H9 (cell line): Measurements from ENCODE around the gene KRTAP1-5. TPM values are rescaled to one million over a fixed set of nuclear protein-coding genes. Genes with fewer than 3 reads are reported as not detected.
A peak's percentile ranks its signal among the peaks of the same experiment; 100 is the strongest.

ENCODE experiments used
- DNase-seq: peaks from one replicate; pipeline ENCODE4 v3.0.0-alpha.2; 2017
- H2AFZ ChIP-seq: one replicate; pipeline ENCODE4 v1.6.1; 2013; ENCODE audit warnings: mild to moderate bottlenecking, low read length, control low read depth, moderate library complexity
- H2AK5ac ChIP-seq: 2 replicates; pipeline ENCODE4 v1.6.1; 2013; ENCODE audit warnings: low read length, control low read depth, mixed read lengths; ENCODE audit not compliant: insufficient read length
- H2BK120ac ChIP-seq: one replicate; pipeline ENCODE4 v1.6.1; 2013; ENCODE audit warnings: low read depth, mild to moderate bottlenecking, low read length, control low read depth, inconsistent platforms; ENCODE audit not compliant: poor library complexity, severe bottlenecking
- H2BK12ac ChIP-seq: 2 replicates; pipeline ENCODE4 v1.6.1; 2013; ENCODE audit warnings: low read length, control low read depth, mixed read lengths, low read depth; ENCODE audit not compliant: insufficient read length
- H2BK15ac ChIP-seq: 2 replicates; pipeline ENCODE4 v1.6.1; 2013; ENCODE audit warnings: low read depth, low read length, control low read depth
- H2BK20ac ChIP-seq: one replicate; pipeline ENCODE4 v1.6.1; 2013; ENCODE audit warnings: low read depth, mild to moderate bottlenecking, low read length, control low read depth, inconsistent platforms; ENCODE audit not compliant: poor library complexity, severe bottlenecking
- H2BK5ac ChIP-seq: 2 replicates; pipeline ENCODE4 v1.6.1; 2013; ENCODE audit warnings: low read length, control low read depth, mixed read lengths; ENCODE audit not compliant: insufficient read length
- H3K14ac ChIP-seq: 2 replicates; pipeline ENCODE4 v1.6.1; 2013; ENCODE audit warnings: low read length, control low read depth; ENCODE audit not compliant: insufficient read depth
- H3K18ac ChIP-seq: 2 replicates; pipeline ENCODE4 v1.6.1; 2013; ENCODE audit warnings: low read depth, mild to moderate bottlenecking, mixed read lengths, low read length, control low read depth; ENCODE audit not compliant: insufficient read length
- H3K23ac ChIP-seq: 2 replicates; pipeline ENCODE4 v1.6.1; 2013; ENCODE audit warnings: low read length, control low read depth, mixed read lengths, low read depth; ENCODE audit not compliant: insufficient read length
- H3K23me2 ChIP-seq: 2 replicates; pipeline ENCODE4 v1.6.1; 2013; ENCODE audit warnings: low read depth, mild to moderate bottlenecking, mixed read lengths, low read length, control low read depth; ENCODE audit not compliant: insufficient read length, poor library complexity, severe bottlenecking
- H3K27ac ChIP-seq: 2 replicates; pipeline ENCODE4 v1.5.1; 2013; ENCODE audit warnings: low read length, control low read depth, mixed read lengths, low read depth; ENCODE audit not compliant: insufficient read length
- H3K27me3 ChIP-seq: 2 replicates; pipeline ENCODE4 v1.6.1; 2013; ENCODE audit warnings: low read length, control low read depth, inconsistent platforms; ENCODE audit not compliant: insufficient read depth
- H3K4ac ChIP-seq: 2 replicates; pipeline ENCODE4 v1.6.1; 2013; ENCODE audit warnings: low read depth, mild to moderate bottlenecking, control low read depth, inconsistent platforms, low read length, moderate library complexity
- H3K4me1 ChIP-seq: 2 replicates; pipeline ENCODE4 v1.6.1; 2013; ENCODE audit warnings: low read length, control low read depth, inconsistent platforms; ENCODE audit not compliant: insufficient read depth
- H3K4me2 ChIP-seq: 2 replicates; pipeline ENCODE4 v1.6.1; 2013; ENCODE audit warnings: low read length, control low read depth, mixed read lengths; ENCODE audit not compliant: insufficient read length, insufficient read depth
- H3K56ac ChIP-seq: 2 replicates; pipeline ENCODE4 v1.6.1; 2013; ENCODE audit warnings: low read depth, mild to moderate bottlenecking, mixed read lengths, low read length, control low read depth; ENCODE audit not compliant: insufficient read length
- H3K79me1 ChIP-seq: 2 replicates; pipeline ENCODE4 v1.6.1; 2013; ENCODE audit warnings: low read depth, mild to moderate bottlenecking, moderate library complexity, low read length, control low read depth, inconsistent platforms; ENCODE audit not compliant: insufficient read depth, poor library complexity, severe bottlenecking
- H3K79me2 ChIP-seq: 2 replicates; pipeline ENCODE4 v1.6.1; 2013; ENCODE audit warnings: low read length, control low read depth, inconsistent platforms; ENCODE audit not compliant: insufficient read depth
- H3K9ac ChIP-seq: 2 replicates; pipeline ENCODE4 v1.6.1; 2013; ENCODE audit warnings: low read length, control low read depth, mixed read lengths; ENCODE audit not compliant: insufficient read length; ENCODE audit errors: extremely low read depth
- H3K9me3 ChIP-seq: one replicate; pipeline ENCODE4 v1.6.1; 2013; ENCODE audit warnings: low read depth, low read length, inconsistent platforms; ENCODE audit not compliant: control insufficient read depth
- H3T11ph ChIP-seq: one replicate; pipeline ENCODE4 v1.6.1; 2013; ENCODE audit warnings: mild to moderate bottlenecking, low read length, control low read depth, inconsistent platforms
- H4K20me1 ChIP-seq: one replicate; pipeline ENCODE4 v1.6.1; 2013; ENCODE audit not compliant: control insufficient read depth, insufficient read length, insufficient read depth
- H4K5ac ChIP-seq: 2 replicates; pipeline ENCODE4 v1.6.1; 2013; ENCODE audit warnings: low read depth, mild to moderate bottlenecking, mixed read lengths, low read length, control low read depth; ENCODE audit not compliant: insufficient read length
- H4K8ac ChIP-seq: replicated peaks from 2 replicates; pipeline ENCODE4 v1.6.1; 2013; ENCODE audit warnings: low read length, control low read depth, mixed read lengths, low read depth; ENCODE audit not compliant: insufficient read length
- H4K91ac ChIP-seq: 2 replicates; pipeline ENCODE4 v1.6.1; 2013; ENCODE audit warnings: low read depth, mild to moderate bottlenecking, moderate library complexity, mixed read lengths, low read length, control low read depth; ENCODE audit not compliant: insufficient read length
- H3K27ac Mint-ChIP-seq, 3 experiments: 2 replicates in 2 of 3; 3 replicates in 1 of 3; pipeline ENCODE4 v1.8.0; 2020 to 2021; ENCODE audit warnings: mixed read lengths in 3 of 3, mild to moderate bottlenecking in 1 of 3, moderate library complexity in 1 of 3
- H3K27me3 Mint-ChIP-seq: 2 replicates; pipeline ENCODE4 v1.8.0; 2021; ENCODE audit warnings: low read depth, mild to moderate bottlenecking, moderate library complexity, mixed read lengths
- H3K36me3 Mint-ChIP-seq, 3 experiments: 2 replicates in 2 of 3; 3 replicates in 1 of 3; pipeline ENCODE4 v1.8.0; 2020 to 2021; ENCODE audit warnings: low read depth in 3 of 3, mixed read lengths in 3 of 3; ENCODE audit not compliant: insufficient read depth in 1 of 3
- H3K4me1 Mint-ChIP-seq, 2 experiments: 2 replicates each; pipeline ENCODE4 v1.8.0; 2020; ENCODE audit warnings: mixed read lengths in 2 of 2
- H3K4me3 Mint-ChIP-seq, 2 experiments: 2 replicates in 1 of 2; 3 replicates in 1 of 2; pipeline ENCODE4 v1.8.0; 2020 to 2021; ENCODE audit warnings: mild to moderate bottlenecking in 2 of 2, mixed read lengths in 2 of 2, moderate library complexity in 1 of 2
- H3K9me3 Mint-ChIP-seq, 2 experiments: 2 replicates in 1 of 2; 3 replicates in 1 of 2; pipeline ENCODE4 v1.8.0; 2020; ENCODE audit warnings: mild to moderate bottlenecking in 2 of 2, mixed read lengths in 2 of 2, moderate library complexity in 1 of 2
- CTCF ChIP-seq: fragments of 200-600 bp; sonication (generic); conservative IDR thresholded peaks from 3 replicates; pipeline ENCODE4 v1.8.0; 2021; ENCODE audit warnings: antibody characterized with exemption, mild to moderate bottlenecking
- WGBS: extraction: QIAGEN DNeasy Blood & Tissue Kit; methylation state at CpG from one replicate; pipeline ENCODE4 v1.1.7; 2013; ENCODE audit warnings: missing lambda C conversion rate, low lambda C conversion rate, mixed read lengths; ENCODE audit not compliant: insufficient read length; ENCODE audit errors: extremely low coverage; 5-methylcytosine and 5-hydroxymethylcytosine counted together
- total RNA-seq: library from RNA; stranded (reverse); gene quantifications from 2 replicates; pipeline ENCODE4 v1.2.1, GENCODE V29; 2021

The KRTAP1-5 gene
- total RNA-seq, 1 experiment from 2014 or later = not detected

GRCh38 chr17:41008811-41009210, 18.2 kb downstream of the KRTAP1-5 start, which contains the start of gene KRTAP3-1:
Gene KRTAP3-1 (minus strand): TSS chr17:41009128. CDS start chr17:41009074, 54 bp downstream.
- Mint-ChIP-seq H3K36me3 (no peaks in the 10 kb centered on the region), H3K4me3 (no peak within 1 kb of the TSS), H3K27ac (peak within 1 kb of the TSS in 2 of 3 experiments; percentile 53 to 54; a peak in 2 of 7 replicates), H3K9me3 (no peaks in the 10 kb centered on the region), H3K27me3 (no peaks in the 10 kb centered on the region), H3K4me1 (peaks cover 17 to 19% of the 10 kb centered on the region in 2 experiments)
- no peak within 1 kb of the TSS for H3K27ac ChIP-seq
- H4K5ac ChIP-seq = no peak within 1 kb of the TSS
- H3K56ac ChIP-seq = no peak within 1 kb of the TSS
- H3K23ac ChIP-seq = no peak within 1 kb of the TSS
- H3K9ac ChIP-seq = no peak within 1 kb of the TSS
- no peak within 1 kb of the TSS for H2BK5ac ChIP-seq
- no peak within 1 kb of the TSS for H2BK15ac ChIP-seq
- H3K79me1 ChIP-seq = no peaks in the 10 kb centered on the region
- no peak within 1 kb of the TSS for H4K8ac ChIP-seq
- H4K91ac ChIP-seq = no peak within 1 kb of the TSS
- no peak within 1 kb of the TSS for H2BK120ac ChIP-seq
- H3K9me3 ChIP-seq = no peaks in the 10 kb centered on the region
- no CpG with 5 or more reads among the region's 8 CpGs for WGBS
- no peak within 1 kb of the TSS for H2AK5ac ChIP-seq
- peak; percentile 48 for DNase-seq
- no peaks in the 10 kb centered on the region for H3K23me2 ChIP-seq
- H3K4me1 ChIP-seq = no peaks in the 10 kb centered on the region; the same call in 1 of the 2 replicates
- H3T11ph ChIP-seq = no peak within 1 kb of the TSS
- no peak within 1 kb of the TSS for H3K4ac ChIP-seq
- H2BK12ac ChIP-seq = no peak within 1 kb of the TSS
- no peaks in the 10 kb centered on the region for H3K79me2 ChIP-seq
- no peaks in the 10 kb centered on the region for H3K27me3 ChIP-seq
- no peaks in the 10 kb centered on the region for H4K20me1 ChIP-seq
- no peak within 1 kb of the TSS for H3K4me2 ChIP-seq
- no peak within 1 kb of the TSS for H2BK20ac ChIP-seq
- no peak within 1 kb of the TSS for H3K14ac ChIP-seq
- H2AFZ ChIP-seq = no peak within 1 kb of the TSS
- no peak for TF ChIP-seq CTCF
- no peak within 1 kb of the TSS for H3K18ac ChIP-seq
